NCI-H748 (cell line): ENCODE data around the gene VPS35.
A peak's percentile ranks its signal among the peaks of the same experiment; 100 is the strongest.

Experiments
- DNase-seq: peaks from one replicate; lab custom pipeline; 2025; ENCODE audit not compliant: unreplicated experiment; lab: John Stamatoyannopoulos, UW

The VPS35 gene

DNA sequence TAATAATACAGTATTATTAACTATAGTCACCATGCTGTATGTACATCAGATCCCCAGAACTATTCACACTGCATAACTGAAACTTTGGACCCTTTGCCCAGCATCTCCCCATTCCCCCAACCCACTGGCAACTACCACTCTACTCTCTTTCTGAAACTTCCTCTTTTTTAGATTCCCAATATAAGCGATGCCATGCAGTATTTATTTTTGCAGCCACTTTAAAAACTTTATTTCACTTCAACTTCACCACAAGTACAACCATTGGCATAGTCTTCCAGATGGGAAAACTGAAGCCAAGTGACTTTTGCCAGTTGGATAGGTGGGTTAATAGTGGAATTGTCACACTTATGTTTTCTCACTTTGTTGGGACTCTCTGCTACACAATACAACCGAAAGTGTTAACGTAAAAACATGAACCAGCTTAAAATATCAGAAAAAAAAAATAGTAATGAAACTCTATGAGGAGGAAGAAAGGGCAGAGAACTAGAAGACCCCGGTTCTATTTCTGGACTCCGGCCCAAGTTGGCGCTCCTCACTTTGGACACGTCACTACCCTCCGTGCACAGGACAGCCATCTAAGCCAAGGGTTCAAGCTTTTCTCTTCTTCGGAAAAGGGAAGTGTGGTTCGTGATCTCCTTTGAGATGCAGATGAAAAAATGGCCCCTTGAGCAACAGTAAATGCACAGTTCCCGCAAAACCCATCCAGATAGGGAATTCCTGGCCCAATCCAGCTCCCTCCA lies 68.5 kb downstream of the VPS35 start:
- peak; percentile 18 for DNase-seq

DNA sequence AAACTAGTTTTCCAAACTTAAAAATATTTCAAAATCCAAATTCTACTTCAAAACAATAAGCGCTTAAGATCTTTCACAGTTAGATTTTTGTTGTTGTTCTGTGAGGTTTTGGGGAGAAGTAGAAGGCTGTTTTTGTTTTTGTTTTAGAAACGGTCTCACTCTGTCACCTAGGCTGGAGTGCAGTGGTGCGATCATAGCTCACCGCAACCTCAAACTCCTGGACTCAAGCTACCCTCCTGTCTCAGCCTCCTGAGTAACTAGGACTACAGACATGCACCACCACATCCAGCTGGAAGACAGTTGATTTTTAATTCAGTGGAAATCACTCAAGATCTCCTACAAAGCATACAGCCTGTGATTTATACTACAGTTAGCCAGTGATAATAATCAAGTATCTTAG lies 70.5 kb downstream of the VPS35 start:
- no peak for DNase-seq

DNA sequence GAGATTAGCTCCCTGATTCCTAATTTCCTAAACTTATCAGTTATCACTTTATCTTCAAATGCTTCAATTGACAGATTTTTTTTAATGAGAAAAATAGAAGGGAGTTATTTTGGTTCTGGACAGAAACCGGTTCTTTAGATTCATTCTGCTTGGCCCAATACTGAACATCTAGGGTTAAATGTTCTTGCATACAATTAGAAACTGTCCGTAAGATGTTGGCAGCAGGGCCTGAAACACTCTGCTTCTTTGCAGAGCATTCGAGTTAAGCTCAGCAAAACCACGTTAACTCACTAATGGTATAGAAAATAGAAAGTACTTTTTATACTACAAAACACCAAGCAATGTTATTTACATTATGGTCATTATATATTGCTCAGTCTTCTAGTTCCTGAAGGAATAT lies 75.0 kb downstream of the VPS35 start:
- no peak for DNase-seq

DNA sequence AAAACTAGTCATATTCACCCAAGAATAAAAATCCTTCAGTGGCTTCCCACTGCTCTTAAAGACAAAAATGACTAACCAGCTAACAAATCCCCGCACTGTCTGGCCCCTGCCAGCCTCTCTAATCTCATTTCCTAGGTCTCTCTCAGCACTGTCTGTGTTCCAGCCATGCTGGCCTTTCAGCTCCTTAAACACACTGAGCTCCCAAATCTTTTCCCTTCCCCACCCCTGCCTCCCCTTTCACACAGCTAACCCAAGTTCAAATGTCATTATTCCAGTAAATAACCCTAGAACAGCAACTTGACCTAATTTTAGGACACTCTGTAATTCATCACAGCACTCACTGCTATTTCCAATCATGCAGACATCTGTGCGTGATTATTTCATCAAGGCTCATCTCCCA lies 75.6 kb downstream of the VPS35 start:
- no peak for DNase-seq

DNA sequence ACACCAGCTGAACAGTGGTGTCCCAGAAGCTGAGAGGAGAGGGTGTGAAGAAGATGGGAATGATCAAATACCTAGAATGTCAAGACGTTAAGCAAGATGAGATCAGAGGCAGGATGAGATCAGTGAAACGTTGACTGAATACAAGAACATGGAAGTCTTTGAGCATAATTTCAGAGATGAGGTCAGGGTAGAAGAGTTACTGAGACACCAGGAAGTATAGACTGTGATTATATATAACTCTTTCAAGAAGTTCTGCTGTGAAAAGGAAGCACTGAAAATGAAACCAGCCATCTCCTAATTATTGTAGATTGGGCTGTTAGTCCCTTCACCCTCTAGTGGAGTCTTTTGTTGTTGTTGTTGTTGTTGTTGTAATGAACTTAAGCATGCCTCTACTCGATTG lies 76.9 kb downstream of the VPS35 start:
- no peak for DNase-seq

DNA sequence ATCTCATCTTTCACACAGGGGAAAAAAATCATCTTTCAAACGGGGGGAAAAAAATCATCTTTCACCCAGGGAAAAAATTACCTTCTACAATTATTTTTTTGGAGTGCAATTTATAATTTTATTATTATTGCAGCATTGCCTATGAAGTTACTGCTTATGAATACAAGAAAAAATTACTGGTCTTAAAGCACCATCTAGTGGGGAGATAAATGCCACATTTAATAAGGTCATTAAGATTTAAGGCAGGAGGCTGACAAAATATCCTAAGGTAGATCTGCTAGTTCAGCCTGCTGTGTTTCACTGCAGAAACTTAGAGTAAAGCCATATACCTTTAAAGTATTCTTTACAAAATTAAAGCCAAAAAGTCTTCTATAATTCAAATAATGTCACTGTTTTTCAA lies 81.4 kb downstream of the VPS35 start:
- DNase-seq = peak; percentile 30

DNA sequence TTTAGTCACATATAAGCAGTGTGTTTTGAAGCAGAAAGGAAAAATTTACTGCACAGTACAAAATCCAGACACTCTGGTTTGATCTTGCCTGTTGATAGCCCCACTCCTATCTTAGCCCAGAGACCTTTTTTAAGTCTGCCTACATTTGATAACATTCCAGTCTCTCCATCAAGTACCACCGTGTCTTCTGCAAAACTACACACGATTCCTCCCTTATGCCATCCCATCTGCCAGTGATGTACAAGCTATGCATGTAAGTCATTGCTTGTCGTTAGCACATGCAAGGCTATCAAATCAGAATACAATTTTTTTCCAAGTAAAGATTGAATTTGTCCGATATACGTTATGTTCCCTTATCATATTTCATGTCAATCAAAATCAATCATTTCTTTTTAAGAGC lies 82.7 kb downstream of the VPS35 start:
- no peak for DNase-seq
